ENCODE measurements around the gene DEAF1. TPM values are rescaled to one million over a fixed set of nuclear protein-coding genes. Genes with fewer than 3 reads are reported as not detected.

Gene DEAF1
- total RNA-seq, 1 experiment from 2014 or later: 62.2 TPM

- TF ChIP-seq AFF4 (CRISPR knock-in tag; IDR thresholded peaks at IDR 0.05; ENCODE audit: borderline replicate concordance) (no peak), NR3C1 (CRISPR knock-in tag; conservative IDR thresholded peaks at IDR 0.05; ENCODE audit: low read depth) (no peak), NFE2L1 (CRISPR knock-in tag; IDR thresholded peaks at IDR 0.05) (no peak), CTCF (IDR thresholded peaks at IDR 0.05) (peak; percentile 96), NR2C2 (CRISPR knock-in tag; IDR thresholded peaks at IDR 0.05) (no peak), ETV6 (CRISPR knock-in tag; IDR thresholded peaks at IDR 0.05) (no peak), CREM (CRISPR knock-in tag; IDR thresholded peaks at IDR 0.05) (no peak), ARID4B (CRISPR knock-in tag; IDR thresholded peaks at IDR 0.05; ENCODE audit: borderline replicate concordance) (peak; percentile 36; the same call in 1 of the 2 replicates), USF2 (CRISPR knock-in tag; IDR thresholded peaks at IDR 0.05) (peak; percentile 79), IRF1 (CRISPR knock-in tag; IDR thresholded peaks at IDR 0.05) (no peak), MYBL2 (CRISPR knock-in tag; IDR thresholded peaks at IDR 0.05) (no peak), SMAD4 (CRISPR knock-in tag; IDR thresholded peaks at IDR 0.05) (no peak), PRRX2 (CRISPR knock-in tag; IDR thresholded peaks at IDR 0.05) (no peak), CREB1 (CRISPR knock-in tag; IDR thresholded peaks at IDR 0.05) (no peak), ATF3 (CRISPR knock-in tag; conservative IDR thresholded peaks at IDR 0.05) (no peak), MLX (CRISPR knock-in tag; IDR thresholded peaks at IDR 0.05) (no peak), AR (CRISPR knock-in tag; IDR thresholded peaks at IDR 0.05) (no peak), PREB (CRISPR knock-in tag; IDR thresholded peaks at IDR 0.05; ENCODE audit: borderline replicate concordance) (no peak), ZNF423 (CRISPR knock-in tag; IDR thresholded peaks at IDR 0.05) (peak; percentile 6; the same call in 1 of the 2 replicates), ZNF263 (CRISPR knock-in tag; IDR thresholded peaks at IDR 0.05; ENCODE audit: low read depth) (no peak)
Measured at GRCh38 chr11:727859-728748, 33.1 kb upstream of the DEAF1 start (continued).

Data from WTC11 (cell line).